K562 (cell line): ENCODE measurements around the gene DNAH17. TPM values are rescaled to one million over a fixed set of nuclear protein-coding genes. Genes with fewer than 3 reads are reported as not detected.
A peak's percentile ranks its signal among the peaks of the same experiment; 100 is the strongest.

Experiments used
- C11orf30 ChIP-seq: fragments of 450-650 bp; IDR thresholded peaks from 2 replicates; pipeline ENCODE4 v1.6.1; 2016; ENCODE audit warnings: low read depth, mild to moderate bottlenecking
- EGR1 ChIP-seq: fragments of 450-650 bp; conservative IDR thresholded peaks from 2 replicates; pipeline ENCODE4 v1.6.1; 2017; ENCODE audit warnings: mild to moderate bottlenecking
- FOSL1 ChIP-seq: fragments of 200-800 bp; sonication (Bioruptor generic); conservative IDR thresholded peaks from 2 replicates; pipeline ENCODE4 v1.6.1; 2016; ENCODE audit warnings: missing genetic modification characterization, missing compliant biosample characterization
- NFE2 ChIP-seq: IDR thresholded peaks from 2 replicates; pipeline ENCODE4 v1.6.1; 2014; ENCODE audit warnings: antibody characterized with exemption, low read depth
- NFXL1 ChIP-seq: fragments of 450-650 bp; formaldehyde crosslinking; IDR thresholded peaks from 2 replicates; pipeline ENCODE4 v1.4.0; 2021; ENCODE audit warnings: mild to moderate bottlenecking
- NFYB ChIP-seq: IDR thresholded peaks from 2 replicates; pipeline ENCODE4 v1.6.1; 2011; ENCODE audit warnings: mild to moderate bottlenecking, moderate library complexity; ENCODE audit not compliant: insufficient read length; ENCODE audit errors: extremely low read depth
- SIN3B ChIP-seq: fragments of 450-650 bp; IDR thresholded peaks from 2 replicates; pipeline ENCODE4 v1.6.1; 2017; ENCODE audit warnings: low read depth, mild to moderate bottlenecking, moderate library complexity
- TAF1 ChIP-seq: IDR thresholded peaks from 2 replicates; pipeline ENCODE4 v1.6.1; 2011; ENCODE audit warnings: mild to moderate bottlenecking, low read length, moderate library complexity; ENCODE audit not compliant: insufficient read depth, control insufficient read depth, severe bottlenecking; ENCODE audit errors: extremely low read depth
- TRIM28 ChIP-seq: fragments of 450-650 bp; IDR thresholded peaks from 2 replicates; pipeline ENCODE4 v1.6.1; 2017
- ZNF224 ChIP-seq: sonication (generic); formaldehyde crosslinking; IDR thresholded peaks from 2 replicates; pipeline ENCODE4 v1.8.0; 2022; ENCODE audit warnings: mild to moderate bottlenecking, missing genetic modification reagents
- ZNF561 ChIP-seq: fragments of 450-650 bp; formaldehyde crosslinking; conservative IDR thresholded peaks from 2 replicates; pipeline ENCODE4 v1.4.0; 2020; ENCODE audit warnings: mild to moderate bottlenecking, moderate library complexity
- ZNF583 ChIP-seq: fragments of 250-450 bp; sonication (Bioruptor Pico); IDR thresholded peaks from 2 replicates; pipeline ENCODE4 v1.4.0; 2020
- ZNF707 ChIP-seq: fragments of 250-450 bp; sonication (Bioruptor Pico); conservative IDR thresholded peaks from 2 replicates; pipeline ENCODE4 v1.8.0; 2022; ENCODE audit warnings: inconsistent platforms, mild to moderate bottlenecking, moderate library complexity
- ZNF75A ChIP-seq: fragments of 450-650 bp; formaldehyde crosslinking; IDR thresholded peaks from 2 replicates; pipeline ENCODE4 v1.4.0; 2020; ENCODE audit warnings: mild to moderate bottlenecking
- polyA plus RNA-seq, 8 experiments: library from polyadenylated mRNA; depleted of rRNA in 4 of 8; stranded (reverse) in 5 of 8; unstranded in 3 of 8; fragments of >200 nt; fragmentation: Nextera tagmentation in 2 of 8; fragmentation: Illumina TruSeq in 1 of 8; extraction: Ambion mirVana in 2 of 8; extraction: Trizol in 1 of 8; gene quantifications; 2 replicates each; pipeline versions ENCODE4 v1.2.1 to v1.2.3, GENCODE V29; 2011 to 2014; ENCODE audit warnings: inconsistent platforms in 1 of 8, missing spikeins in 1 of 8
- total RNA-seq, 7 experiments: library from RNA; depleted of rRNA in 6 of 7; stranded (reverse); fragments of >200 nt in 6 of 7; fragmentation: Illumina TruSeq in 2 of 7; extraction: Trizol in 2 of 7; gene quantifications; 2 replicates each; pipeline versions ENCODE4 v1.2.1 to v1.2.3, GENCODE V29; 2011 to 2021; ENCODE audit warnings: low replicate concordance in 1 of 7

DNAH17 gene
- total and polyA plus RNA-seq, 9 of the 15 experiments (the other 6 are each of a cell fraction or from before 2014, with no cell fraction given): under 0.01 to 0.06 (median 0.03) TPM; not detected in 5

GRCh38 chr17:78541488-78542206 is 35.5 kb downstream of the DNAH17 start (continued):
- TF ChIP-seq TAF1 (no peak), NFXL1 (CRISPR knock-in tag) (no peak), ZNF707 (CRISPR knock-in tag) (no peak), ZNF561 (no peak), ZNF75A (CRISPR knock-in tag) (no peak), SIN3B (no peak), FOSL1 (tag) (peak; percentile 26; the same call in 1 of the 2 replicates), NFE2 (peak; percentile 60), EGR1 (peak; percentile 41; the same call in 1 of the 2 replicates), ZNF583 (CRISPR knock-in tag) (no peak), C11orf30 (peak; percentile 58), TRIM28 (no peak), NFYB (peak; percentile 37), ZNF224 (CRISPR knock-in tag) (no peak)
